K562 (cell line): ENCODE data around the gene MTHFR. TPM values are rescaled to one million over a fixed set of nuclear protein-coding genes. Genes with fewer than 3 reads are reported as not detected.

ENCODE experiments used
- ATF6 ChIP-seq: sonication (generic); formaldehyde crosslinking; IDR thresholded peaks from 2 replicates; pipeline ENCODE4 v1.4.0; 2020; ENCODE audit warnings: mild to moderate bottlenecking, missing genetic modification reagents
- E2F3 ChIP-seq: fragments of 250-450 bp; sonication (Bioruptor Pico); IDR thresholded peaks from 2 replicates; pipeline ENCODE4 v1.4.0; 2020; ENCODE audit warnings: mild to moderate bottlenecking
- HDAC1 ChIP-seq, 2 experiments: fragments of 450-650 bp; IDR thresholded peaks; 2 replicates each; pipeline ENCODE4 v1.6.1; 2016 to 2017; ENCODE audit warnings: inconsistent platforms in 1 of 2, mild to moderate bottlenecking in 1 of 2, moderate library complexity in 1 of 2
- HNRNPLL ChIP-seq: fragments of 200-400 bp; formaldehyde crosslinking; IDR thresholded peaks from 2 replicates; pipeline ENCODE4 v1.6.1; 2017; ENCODE audit warnings: low read length, low read depth, mild to moderate bottlenecking; ENCODE audit not compliant: poor library complexity, severe bottlenecking
- MAFK ChIP-seq: IDR thresholded peaks from 2 replicates; pipeline ENCODE4 v1.6.1; 2011; ENCODE audit warnings: low read length, improper control_type of control experiment
- MAX ChIP-seq: sonication (generic); formaldehyde crosslinking; IDR thresholded peaks from 2 replicates; pipeline ENCODE4 v1.9.0; 2022; ENCODE audit warnings: mild to moderate bottlenecking, missing genetic modification reagents
- MEIS2 ChIP-seq: fragments of 450-650 bp; IDR thresholded peaks from 2 replicates; pipeline ENCODE4 v1.6.1; 2014; ENCODE audit warnings: mild to moderate bottlenecking; ENCODE audit not compliant: partially characterized antibody
- NRF1 ChIP-seq, 2 experiments: fragments of 450-650 bp; IDR thresholded peaks in 1 of 2; conservative IDR thresholded peaks in 1 of 2; 2 replicates each; pipeline ENCODE4 v1.6.1; 2014; ENCODE audit warnings: mild to moderate bottlenecking in 2 of 2
- OTX1 ChIP-seq: fragments of 450-650 bp; formaldehyde crosslinking; IDR thresholded peaks from 2 replicates; pipeline ENCODE4 v1.4.0; 2022; ENCODE audit warnings: mild to moderate bottlenecking
- SAP30 ChIP-seq: fragments of 200-600 bp; sonication (generic); IDR thresholded peaks from 2 replicates; pipeline ENCODE4 v1.6.1; 2012; ENCODE audit warnings: borderline replicate concordance, low read depth, mild to moderate bottlenecking, moderate library complexity, low read length, control low read depth, inconsistent platforms; ENCODE audit not compliant: insufficient read depth, poor library complexity, severe bottlenecking
- TEAD1 ChIP-seq, 2 experiments: fragments of 450-650 bp in 1 of 2; sonication (generic) in 1 of 2; formaldehyde crosslinking; IDR thresholded peaks; 2 replicates each; pipeline versions ENCODE4 v1.4.0 to v1.8.0; 2020 to 2022; ENCODE audit warnings: mild to moderate bottlenecking in 2 of 2, missing genetic modification reagents in 1 of 2
- THRB ChIP-seq: fragments of 450-650 bp; formaldehyde crosslinking; conservative IDR thresholded peaks from 2 replicates; pipeline ENCODE4 v1.4.0; 2022; ENCODE audit warnings: mild to moderate bottlenecking, missing genetic modification characterization
- TSHZ1 ChIP-seq: fragments of 250-450 bp; sonication (Bioruptor Pico); IDR thresholded peaks from 2 replicates; pipeline ENCODE4 v1.4.0; 2020; ENCODE audit warnings: mild to moderate bottlenecking, moderate library complexity
- ZBTB11 ChIP-seq, 3 experiments: fragments of 200-800 bp in 1 of 3; fragments of 250-450 bp in 1 of 3; fragments of 450-650 bp in 1 of 3; sonication (Bioruptor Pico) in 1 of 3; sonication (Bioruptor generic) in 1 of 3; formaldehyde crosslinking in 1 of 3; IDR thresholded peaks; 2 replicates each; pipeline versions ENCODE4 v1.6.1 to v1.8.0; 2016 to 2022; ENCODE audit warnings: mild to moderate bottlenecking in 2 of 3, missing genetic modification characterization in 2 of 3, missing compliant biosample characterization in 1 of 3, moderate library complexity in 1 of 3
- polyA plus RNA-seq, 8 experiments: library from polyadenylated mRNA; depleted of rRNA in 4 of 8; stranded (reverse) in 5 of 8; unstranded in 3 of 8; fragments of >200 nt; fragmentation: Nextera tagmentation in 2 of 8; fragmentation: Illumina TruSeq in 1 of 8; extraction: Ambion mirVana in 2 of 8; extraction: Trizol in 1 of 8; gene quantifications; 2 replicates each; pipeline versions ENCODE4 v1.2.1 to v1.2.3, GENCODE V29; 2011 to 2014; ENCODE audit warnings: inconsistent platforms in 1 of 8, missing spikeins in 1 of 8
- total RNA-seq, 7 experiments: library from RNA; depleted of rRNA in 6 of 7; stranded (reverse); fragments of >200 nt in 6 of 7; fragmentation: Illumina TruSeq in 2 of 7; extraction: Trizol in 2 of 7; gene quantifications; 2 replicates each; pipeline versions ENCODE4 v1.2.1 to v1.2.3, GENCODE V29; 2011 to 2021; ENCODE audit warnings: low replicate concordance in 1 of 7

The MTHFR gene
- total and polyA plus RNA-seq, 9 of the 15 experiments (the other 6 are each of a cell fraction or from before 2014, with no cell fraction given): 5.0 to 104 (median 62.6) TPM

- TF ChIP-seq TEAD1 (CRISPR knock-in tag; IDR thresholded peaks at IDR 0.05) (no peak), TSHZ1 (CRISPR knock-in tag) (no peak), MEIS2 (no peak), MAX (CRISPR knock-in tag) (0 out of 2 replicates have a peak, but pooled peaks have one; percentile 6), ATF6 (CRISPR knock-in tag) (no peak), E2F3 (no peak), HNRNPLL (no peak), ZBTB11 (CRISPR knock-in tag; IDR thresholded peaks at IDR 0.05) (0 out of 6 replicates have a peak, but pooled peaks of 1 of the 3 experiments have one; percentile 34), OTX1 (CRISPR knock-in tag) (peak; percentile 86), HDAC1 (IDR thresholded peaks at IDR 0.05) (peak; percentile 36 to 44; a peak in 1 of 4 replicates), SAP30 (no peak), NRF1 (conservative IDR thresholded peaks at IDR 0.05 in 1 of 2, IDR thresholded peaks at IDR 0.05 in 1 of 2) (peak; percentile 60 to 64; a peak in 2 of 4 replicates), THRB (CRISPR knock-in tag) (peak; percentile 79), MAFK (peak; percentile 45; the same call in 1 of the 2 replicates)
Observed at GRCh38 chr1:11790880-11791715, 14.7 kb downstream of the MTHFR start (continued).
